T47D (cell line): ENCODE results near the gene ADCY3.

Experiments
- DNase-seq, 2 experiments: peaks; one replicate each; pipeline versions ENCODE4 v3.0.0 to v3.0.0-alpha.2; 2011 to 2012; ENCODE audit warnings: low read depth in 1 of 2, low spot score in 1 of 2
- JUND ChIP-seq: IDR thresholded peaks from 2 replicates; pipeline ENCODE4 v1.6.1; 2012; ENCODE audit warnings: low read depth
- in situ Hi-C: cut with HindIII; loops from 2 replicates; pipeline ENCODE4 v1.10.0; 2016; ENCODE audit warnings: low sequenced_read_pairs, low pct_unique_long_range_greater_than_20kb

The ADCY3 gene

DNA sequence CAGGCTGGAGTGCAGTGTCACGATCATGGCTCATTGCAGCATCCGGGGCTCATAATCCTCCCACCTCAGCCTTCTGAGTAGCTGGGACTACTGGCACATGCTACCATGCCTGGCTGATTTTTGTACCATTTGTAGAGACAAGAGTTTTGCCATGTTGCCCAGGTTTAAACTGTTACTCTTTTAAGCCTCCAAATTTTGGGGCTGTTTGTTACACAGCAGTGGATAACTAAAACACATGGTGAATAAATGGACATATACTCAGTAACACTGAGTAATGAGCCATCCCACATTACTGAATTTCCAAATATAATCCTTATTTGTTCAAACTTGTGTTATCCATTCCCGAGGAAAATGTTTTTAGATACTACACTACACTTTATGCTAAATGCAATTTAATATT, 9.8 kb downstream of the ADCY3 start:
- in situ Hi-C loops: no loop called here
- no peak for DNase-seq
- no peak for TF ChIP-seq JUND

- DNase-seq: no peak
- no peak for TF ChIP-seq JUND
- in situ Hi-C loops: no loop called here
Measured at GRCh38 chr2:24909555-24910177, 10.4 kb downstream of the ADCY3 start.

- DNase-seq: no peak
- TF ChIP-seq JUND: no peak
- in situ Hi-C loops: no loop called here
Measured at GRCh38 chr2:24908461-24908901, 11.6 kb downstream of the ADCY3 start.

DNA sequence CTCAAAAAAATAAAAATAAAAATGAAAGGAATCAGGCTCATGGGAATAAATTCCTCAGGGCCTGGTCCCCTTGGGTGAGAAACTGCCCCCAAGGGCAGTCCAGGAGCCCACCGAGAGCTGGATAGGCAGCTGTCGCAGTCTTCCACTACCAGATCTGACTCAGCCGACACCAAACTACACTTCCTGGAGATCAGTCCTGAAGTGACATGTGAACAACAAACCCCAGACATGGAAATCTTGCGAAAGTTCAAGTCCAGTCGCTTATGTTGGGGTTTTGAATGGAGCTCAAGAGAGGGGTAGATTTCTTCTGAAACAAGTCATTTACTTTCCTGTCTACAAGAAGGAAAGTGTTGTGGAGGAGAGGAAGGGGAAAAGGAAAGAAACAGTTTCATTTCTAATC, 12.9 kb downstream of the ADCY3 start:
- TF ChIP-seq JUND: no peak
- no peak for DNase-seq
- in situ Hi-C loops: no loop called here

DNA sequence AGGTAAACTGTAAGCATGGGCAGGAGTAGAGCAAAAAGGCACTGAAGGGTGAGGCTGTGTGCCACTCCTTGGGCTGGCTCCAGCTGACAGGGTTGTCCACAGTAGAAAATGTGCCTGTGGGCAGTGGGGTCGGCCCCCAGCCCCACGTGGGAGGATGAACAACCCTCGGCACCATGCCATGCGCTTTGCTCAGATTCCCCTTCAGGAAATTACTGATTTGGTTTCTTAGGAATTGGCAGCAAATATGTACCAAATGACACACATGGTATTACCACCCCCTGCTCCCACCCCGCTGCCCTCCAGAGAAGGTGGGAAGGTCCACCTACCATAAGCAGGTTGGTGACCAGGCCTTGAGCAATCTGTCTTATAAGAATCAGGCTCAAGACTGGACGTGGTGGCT, 13.6 kb downstream of the ADCY3 start:
- DNase-seq: no peak
- in situ Hi-C loops: no loop called here
- no peak for TF ChIP-seq JUND

DNA sequence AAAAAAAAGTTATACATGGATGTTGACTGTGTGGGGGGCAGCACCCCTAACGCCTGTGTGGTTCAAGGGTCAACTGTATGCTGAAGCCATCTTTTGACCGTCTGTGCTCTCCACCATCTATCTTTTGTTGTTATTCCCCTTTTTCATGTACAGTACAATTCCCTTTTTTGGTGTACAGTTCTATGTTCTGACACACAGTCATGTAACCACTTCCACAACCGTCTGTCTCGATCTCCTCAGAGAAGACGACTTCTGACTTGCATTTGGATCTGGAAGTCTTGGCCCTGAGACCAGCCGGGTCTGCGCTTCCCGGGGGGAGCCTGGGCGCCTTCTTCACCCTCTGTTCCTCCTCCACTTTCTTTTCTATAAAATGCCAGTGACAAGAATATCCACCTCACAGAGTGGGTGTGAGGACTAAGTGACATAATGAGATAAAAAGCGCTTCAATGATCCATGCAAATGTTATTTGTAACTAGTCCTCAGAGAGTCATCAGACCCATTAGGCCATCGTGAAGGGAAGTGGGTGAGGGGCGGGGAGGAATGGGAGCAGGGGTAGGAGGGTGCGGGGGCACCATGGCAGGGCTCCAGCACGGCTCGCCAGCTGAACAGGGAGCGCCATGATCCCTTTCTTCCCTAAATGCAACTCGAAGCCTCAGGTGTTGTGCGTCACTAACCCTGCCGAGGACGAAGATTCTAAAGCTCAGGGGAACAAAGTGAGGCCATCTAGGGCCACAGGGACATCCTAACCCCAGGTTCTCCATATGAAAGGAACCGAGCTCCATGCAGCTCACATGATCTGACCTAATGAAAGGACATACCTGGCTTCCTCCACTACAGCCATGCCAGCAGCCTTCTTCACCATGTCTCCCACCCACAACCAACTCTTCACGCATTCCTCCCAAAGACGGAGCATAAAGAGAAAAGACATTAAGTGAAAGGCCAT, 16.6 kb downstream of the ADCY3 start:
- DNase-seq: no peak
- no peak for TF ChIP-seq JUND
- in situ Hi-C loops: no loop called here

DNA sequence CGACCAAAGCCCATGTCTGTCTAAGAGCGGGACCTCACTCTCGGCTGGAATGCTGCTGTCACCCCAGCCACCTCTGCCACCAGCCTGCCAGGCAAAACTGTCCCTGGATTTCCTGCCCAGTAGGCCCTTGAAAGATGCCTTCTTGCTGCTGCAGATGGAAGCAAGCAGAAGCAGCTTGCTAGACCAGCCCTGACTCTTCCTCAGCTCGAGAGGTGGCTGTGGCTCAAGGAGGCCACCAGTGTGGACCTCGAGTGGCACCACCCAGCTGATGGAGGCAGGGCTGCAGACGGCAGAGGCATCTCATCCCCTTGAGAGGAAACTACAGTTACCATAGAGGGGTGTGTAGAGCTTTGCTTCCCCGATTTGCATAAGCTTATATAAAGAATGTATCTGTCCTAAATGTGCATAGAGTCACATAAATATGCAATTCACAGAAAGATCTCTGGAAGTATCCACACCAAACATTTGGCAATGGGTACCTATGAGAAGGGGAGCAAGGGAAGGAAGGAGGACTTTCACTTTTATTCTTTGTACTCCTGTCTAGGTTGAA, 20.6 kb downstream of the ADCY3 start:
- no peak for TF ChIP-seq JUND
- DNase-seq: no peak
- in situ Hi-C loops: no loop called here

DNA sequence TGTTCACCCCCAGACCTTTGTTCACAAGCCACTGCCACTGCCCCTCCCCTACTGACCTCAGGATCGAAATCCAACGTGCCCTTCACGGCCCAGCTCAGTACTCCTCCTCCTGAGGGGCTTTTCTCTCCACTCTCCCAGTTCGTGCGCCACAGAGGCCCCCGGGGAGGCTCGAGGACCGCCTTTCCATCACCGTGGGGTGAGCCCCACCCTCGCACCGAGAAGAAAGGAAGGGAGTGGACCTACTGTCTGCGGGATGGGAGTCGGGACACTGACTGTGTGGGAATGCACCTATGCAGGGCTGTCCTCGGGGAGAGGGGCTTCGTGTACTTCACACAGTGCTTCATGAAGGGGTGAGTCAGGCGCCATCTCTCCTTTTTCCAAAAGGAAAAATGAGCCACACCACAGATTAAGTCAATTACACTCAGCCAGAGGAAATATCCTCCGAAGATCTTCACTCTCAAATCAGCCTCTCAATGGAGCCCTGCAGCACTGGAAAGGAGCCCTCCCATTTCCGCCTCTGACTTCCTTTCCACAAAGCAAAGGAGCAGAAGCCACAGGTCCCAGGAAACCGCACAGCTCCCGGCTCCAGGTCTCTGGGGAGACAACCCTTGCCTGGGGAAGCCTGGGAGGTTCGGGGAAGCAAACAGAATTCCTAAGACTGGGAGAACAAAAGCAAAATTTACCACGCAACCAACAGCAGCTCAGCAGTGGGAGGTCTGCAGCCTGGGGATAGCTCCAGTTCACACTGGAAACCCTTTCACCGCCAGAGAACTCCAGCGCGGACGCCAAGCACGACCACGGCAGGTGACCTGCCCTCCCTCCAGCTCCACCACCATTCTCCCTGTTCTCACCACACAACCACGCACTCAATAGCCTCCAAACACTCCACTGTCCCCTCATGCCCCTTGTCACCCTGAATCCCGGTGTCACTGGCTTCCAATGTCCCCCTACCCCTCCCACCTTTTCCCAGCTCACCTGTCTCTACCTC, 21.6 kb downstream of the ADCY3 start:
- no peak for DNase-seq
- TF ChIP-seq JUND: no peak
- in situ Hi-C loops: no loop called here

- no peak for TF ChIP-seq JUND
- DNase-seq: no peak
- in situ Hi-C loops: no loop called here
Measured at GRCh38 chr2:24894750-24895149, 25.3 kb downstream of the ADCY3 start.

DNA sequence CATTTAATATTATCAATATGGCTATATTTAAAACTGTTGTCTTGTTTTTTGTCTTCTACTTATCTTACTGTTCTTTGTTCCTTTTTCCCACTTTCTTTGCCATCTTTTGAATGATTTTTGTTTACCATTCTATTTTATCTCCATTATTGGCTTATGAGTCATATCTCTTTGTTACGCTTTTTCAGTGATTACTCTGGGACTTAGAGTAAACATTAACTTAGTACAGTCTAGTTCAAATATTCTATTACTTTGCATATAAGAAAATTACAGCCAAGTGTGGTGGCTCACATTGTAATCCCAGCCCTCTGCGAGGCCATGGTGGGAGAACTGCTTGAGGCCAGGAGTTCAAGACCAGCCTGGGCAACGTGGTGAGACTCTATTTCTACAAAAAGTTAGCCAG, 26.1 kb downstream of the ADCY3 start:
- no peak for TF ChIP-seq JUND
- in situ Hi-C loops: no loop called here
- no peak for DNase-seq

DNA sequence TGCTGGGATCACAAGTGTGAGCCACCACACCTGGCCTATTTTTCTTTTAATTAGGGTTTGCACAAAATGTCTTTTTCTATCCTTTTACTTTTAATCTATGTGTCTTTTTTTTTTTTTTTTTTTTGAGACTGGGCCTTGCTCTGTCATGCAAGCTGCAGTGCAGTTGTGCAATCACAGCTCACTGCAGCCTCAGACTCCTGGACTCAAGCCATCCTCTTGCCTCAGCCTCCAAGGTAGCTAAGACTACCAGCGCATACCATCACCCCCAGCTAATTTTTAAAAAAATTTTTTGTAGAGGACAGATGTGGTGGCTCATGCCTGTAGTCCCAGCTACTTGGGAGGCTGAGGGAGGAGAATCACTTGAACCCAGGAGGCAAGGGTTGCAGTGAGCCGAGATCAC, 27.1 kb downstream of the ADCY3 start:
- in situ Hi-C loops: no loop called here
- no peak for TF ChIP-seq JUND

GRCh38 chr2:24891201-24891600, 28.8 kb downstream of the ADCY3 start:
- in situ Hi-C loops: no loop called here
- TF ChIP-seq JUND: no peak
- DNase-seq: no peak

More for the DNA sequence above, 27.1 kb downstream of the ADCY3 start:
- DNase-seq: no peak

DNA sequence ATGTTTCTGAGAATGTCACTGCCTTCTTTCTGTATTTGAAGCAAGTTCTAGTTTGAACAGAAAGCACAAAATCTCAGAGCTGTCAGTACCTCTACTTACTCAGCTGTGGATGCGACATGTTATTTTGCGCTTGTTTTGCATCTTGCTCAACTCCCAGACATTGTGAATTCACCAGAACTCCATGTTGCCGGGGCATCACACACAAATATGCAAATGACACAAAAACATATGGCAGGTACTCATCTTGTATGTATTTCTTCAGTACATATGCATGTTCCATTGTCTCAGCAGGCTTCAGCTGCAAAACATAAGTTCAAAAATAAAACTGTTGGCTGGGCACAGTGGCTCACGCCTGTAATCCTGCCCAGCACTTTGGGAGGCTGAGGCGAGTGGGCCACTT, 30.8 kb downstream of the ADCY3 start:
- in situ Hi-C loops: no loop called here

More for the DNA sequence above, 30.8 kb downstream of the ADCY3 start:
- DNase-seq: no peak
- TF ChIP-seq JUND: no peak
